AG08396 (cell line): ENCODE measurements around the gene IFNGR2.
"Not testable (repeated sequence)": the region's sequence is repeated elsewhere in the genome, so short reads cannot be mapped to it uniquely, and the experiment has no call there.

ENCODE experiments used
- DNase-seq: peaks from one replicate; pipeline ENCODE4 v3.0.0; 2012; ENCODE audit warnings: low spot score, mixed read lengths

IFNGR2 gene

GRCh38 chr21:33402001-33402979 lies 923 bp upstream of the IFNGR2 start:
- DNase-seq = peak; percentile 67

DNA sequence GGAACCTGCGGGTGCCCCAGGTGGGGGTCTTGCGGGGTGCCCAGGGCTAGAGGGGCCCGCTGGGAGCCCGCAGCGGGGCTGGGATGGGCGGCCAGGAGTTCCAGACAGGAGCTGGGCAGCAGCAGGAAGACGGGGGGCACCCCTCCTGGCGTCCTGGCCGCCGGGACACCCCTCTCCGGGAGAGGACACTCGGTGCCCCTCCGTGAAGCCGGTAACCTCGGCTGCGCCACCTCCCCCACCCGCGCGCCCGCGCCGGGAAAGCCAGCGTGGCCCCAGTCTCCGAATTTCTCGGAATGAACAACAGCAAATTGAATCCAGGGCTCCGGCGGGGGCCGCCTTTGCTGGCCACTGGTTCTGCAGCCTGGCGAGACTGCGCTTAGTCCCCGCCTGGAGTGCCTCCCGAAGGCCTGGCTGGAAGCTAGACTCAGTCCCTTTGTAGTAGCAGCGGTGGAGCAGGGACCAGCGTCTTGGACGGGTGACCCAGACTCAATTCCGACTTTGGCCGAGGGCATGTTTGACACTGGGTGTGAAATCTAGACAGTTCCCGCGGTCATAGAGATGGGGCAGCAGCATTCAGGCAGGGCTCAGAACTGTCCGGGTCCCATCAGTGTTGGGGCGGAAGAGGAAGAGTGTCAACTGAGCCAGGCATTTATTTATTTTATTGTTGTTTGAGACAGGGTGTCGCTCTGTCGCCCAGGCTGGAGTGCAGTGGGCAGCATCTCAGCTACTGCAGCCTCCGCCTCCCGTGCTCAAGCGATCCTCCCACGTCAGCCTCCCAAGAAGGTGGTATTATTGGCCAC lies 773 bp downstream of the IFNGR2 start:
- DNase-seq = peak; percentile 71

GRCh38 chr21:33406493-33406892 lies 3.3 kb downstream of the IFNGR2 start:
- DNase-seq = no peak

DNA sequence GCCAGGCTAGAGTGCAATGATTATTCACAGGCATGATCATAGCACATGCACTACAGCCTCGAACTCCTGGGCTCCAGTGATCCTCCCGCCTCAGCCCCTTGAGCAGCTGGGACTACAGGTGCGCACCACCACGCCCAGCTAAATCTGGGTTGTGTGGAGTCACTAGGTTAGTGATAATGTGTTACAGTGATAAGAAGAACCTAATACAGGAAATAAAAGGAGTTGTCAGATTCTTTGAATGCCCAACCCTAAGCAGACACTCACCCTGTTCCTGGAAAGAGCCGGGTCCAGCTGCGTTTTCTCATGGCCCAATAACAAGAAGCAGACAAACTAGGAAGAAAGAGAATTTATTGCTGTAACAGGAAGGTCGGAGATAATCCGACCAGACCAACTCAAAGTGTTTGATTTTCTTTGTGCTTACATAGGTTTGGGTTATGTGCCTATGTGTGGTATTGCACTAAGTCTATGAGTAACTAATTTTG lies 8.8 kb downstream of the IFNGR2 start:
- DNase-seq = no peak

- DNase-seq = not testable (repeated sequence)
Observed at GRCh38 chr21:33412439-33412831, 9.2 kb downstream of the IFNGR2 start.

GRCh38 chr21:33412832-33413519 lies 9.8 kb downstream of the IFNGR2 start:
- DNase-seq = no peak

- DNase-seq = no peak
Observed at GRCh38 chr21:33414068-33414467, 10.9 kb downstream of the IFNGR2 start.

DNA sequence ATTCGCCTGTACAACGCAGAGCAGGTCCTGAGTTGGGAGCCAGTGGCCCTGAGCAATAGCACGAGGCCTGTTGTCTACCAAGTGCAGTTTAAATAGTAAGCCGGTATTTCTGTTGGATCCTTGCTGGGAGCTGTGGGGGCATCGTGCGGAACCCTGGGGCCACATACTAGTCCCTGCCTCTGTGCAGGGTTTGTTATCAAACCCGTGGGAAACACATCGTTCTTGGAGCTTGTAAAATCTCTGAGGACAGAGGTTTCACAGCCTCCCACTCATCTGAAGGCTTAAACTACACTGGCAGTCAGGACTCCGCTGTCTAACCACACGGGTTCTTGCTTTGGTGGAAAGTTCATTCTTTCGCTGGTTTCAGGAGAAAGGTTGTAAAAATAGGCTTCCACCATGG lies 11.7 kb downstream of the IFNGR2 start:
- DNase-seq = no peak

DNA sequence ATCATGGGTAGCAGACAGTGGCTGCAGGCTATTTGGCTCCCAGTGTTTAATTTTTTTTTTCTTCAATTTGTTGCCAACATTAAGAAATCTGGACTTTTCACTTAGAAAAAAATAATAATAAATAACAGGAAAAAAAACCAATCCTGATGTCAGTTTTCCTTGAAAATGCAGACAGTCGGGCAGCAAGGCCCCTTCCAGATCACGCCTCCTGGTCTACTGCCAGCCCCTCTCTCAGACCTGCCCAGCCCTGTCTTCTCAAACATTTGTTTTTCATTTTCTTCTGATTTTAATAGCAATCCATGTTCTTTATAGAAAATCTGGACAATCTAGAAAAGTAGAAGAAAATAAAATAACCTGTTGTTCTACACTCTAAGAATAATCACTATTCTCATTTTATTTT lies 15.5 kb downstream of the IFNGR2 start:
- no peak for DNase-seq

- DNase-seq = peak; percentile 40
Observed at GRCh38 chr21:33419538-33420123, 16.4 kb downstream of the IFNGR2 start.

- no peak for DNase-seq
Observed at GRCh38 chr21:33421713-33422393, 18.6 kb downstream of the IFNGR2 start.

GRCh38 chr21:33424214-33424613 lies 21.0 kb downstream of the IFNGR2 start:
- no peak for DNase-seq

- no peak for DNase-seq
Observed at GRCh38 chr21:33425825-33426224, 22.6 kb downstream of the IFNGR2 start.

DNA sequence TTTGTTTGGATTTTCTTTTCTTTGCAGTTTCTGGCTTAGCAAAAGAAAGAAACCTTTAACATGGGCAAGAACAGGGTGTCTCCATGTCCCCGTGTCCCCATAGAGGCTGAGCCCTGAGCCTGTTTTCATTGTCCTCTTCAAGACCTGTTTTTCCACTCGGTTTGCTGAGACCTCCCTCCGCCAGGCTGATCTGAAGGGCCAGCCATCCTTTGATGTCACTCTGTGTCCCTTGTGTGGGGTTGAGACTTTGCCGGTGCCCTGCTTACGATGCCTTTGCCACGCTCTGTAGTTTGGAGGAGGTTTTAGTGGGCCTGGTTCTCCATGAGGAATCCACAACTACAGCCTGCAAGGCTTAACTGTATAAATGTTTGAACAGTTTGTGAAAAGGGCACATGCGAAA lies 23.8 kb downstream of the IFNGR2 start:
- DNase-seq = no peak

DNA sequence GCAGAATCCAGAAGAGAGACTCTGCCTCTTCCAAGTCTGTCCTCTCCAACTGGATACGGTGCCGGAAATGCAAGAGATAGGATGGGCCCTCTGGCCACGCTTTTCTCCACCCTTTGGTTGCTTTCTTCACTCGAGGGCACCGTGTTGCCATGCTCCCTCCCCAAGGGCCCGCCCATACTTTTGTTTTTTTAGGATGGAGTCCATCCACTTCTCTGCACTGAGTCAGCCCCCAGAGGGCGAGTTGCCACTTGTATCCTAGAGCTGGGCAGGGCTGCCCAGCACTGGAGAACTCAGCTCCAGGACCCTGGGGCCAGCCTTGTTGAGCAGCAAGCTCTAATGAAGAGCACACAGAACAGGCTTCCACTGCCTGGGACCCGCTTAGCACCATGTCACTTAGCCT lies 25.5 kb downstream of the IFNGR2 start:
- no peak for DNase-seq

DNA sequence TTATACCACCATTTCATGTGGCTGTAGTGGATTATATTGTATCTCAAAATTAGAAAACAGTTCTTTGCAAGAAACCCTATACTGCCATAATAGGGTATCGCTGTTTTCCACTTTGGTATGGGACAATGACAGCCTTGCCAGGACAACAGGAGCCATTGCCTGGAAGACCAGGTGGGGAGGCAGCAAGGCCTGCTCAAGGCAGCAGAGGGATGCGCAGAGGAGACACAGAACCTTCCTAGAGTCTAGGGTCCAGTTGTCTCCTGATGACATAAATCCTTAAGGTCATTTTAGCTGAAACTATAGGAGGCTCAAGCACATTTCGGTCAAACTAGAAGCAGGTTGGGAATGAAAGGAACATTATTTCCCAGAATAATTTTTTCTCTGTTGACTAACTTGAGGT lies 27.6 kb downstream of the IFNGR2 start:
- no peak for DNase-seq

DNA sequence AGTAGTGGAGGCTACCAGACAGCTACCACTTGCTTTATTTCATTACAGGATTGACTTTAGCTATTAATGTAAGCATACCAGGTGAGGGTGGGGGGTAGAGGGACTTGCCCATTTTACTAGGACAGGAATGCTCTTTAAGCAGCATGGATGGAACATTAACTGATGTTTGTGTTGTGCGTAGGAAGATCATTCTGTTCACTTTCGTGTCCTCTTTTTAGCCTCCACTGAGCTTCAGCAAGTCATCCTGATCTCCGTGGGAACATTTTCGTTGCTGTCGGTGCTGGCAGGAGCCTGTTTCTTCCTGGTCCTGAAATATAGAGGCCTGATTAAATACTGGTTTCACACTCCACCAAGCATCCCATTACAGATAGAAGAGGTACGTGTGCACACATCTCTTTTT lies 29.3 kb downstream of the IFNGR2 start:
- DNase-seq = no peak

- no peak for DNase-seq
Observed at GRCh38 chr21:33433001-33433400, 29.8 kb downstream of the IFNGR2 start.

- DNase-seq = no peak
Observed at GRCh38 chr21:33433425-33434114, 30.4 kb downstream of the IFNGR2 start.

DNA sequence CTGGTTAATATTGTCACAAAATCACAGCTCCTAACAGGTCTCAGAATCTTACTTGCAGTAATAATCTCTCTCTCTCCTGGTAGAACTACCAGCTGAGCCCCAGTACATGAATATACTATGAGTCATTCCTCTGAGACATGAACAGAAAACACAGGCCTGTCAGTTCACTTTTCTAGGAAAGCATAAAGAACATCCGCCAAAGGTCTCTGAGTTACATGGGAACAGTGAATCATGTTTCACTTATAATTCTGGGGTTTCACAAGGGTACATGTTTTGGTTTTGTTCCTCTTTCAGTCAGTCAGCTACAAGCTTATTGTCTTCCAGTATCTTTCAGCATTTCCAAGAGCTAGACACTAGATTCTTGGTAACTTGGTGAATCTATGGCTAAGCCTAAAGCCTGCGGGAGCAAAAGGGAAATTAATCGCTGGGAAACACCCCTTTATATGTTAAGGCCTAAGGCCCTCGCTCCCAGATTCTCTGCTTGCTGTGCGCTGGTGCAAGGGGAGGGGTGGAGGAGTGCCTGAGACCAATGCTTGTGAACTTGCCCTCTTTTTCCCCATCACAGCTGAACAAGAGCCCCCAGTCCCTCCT lies 31.7 kb downstream of the IFNGR2 start:
- peak; percentile 78 for DNase-seq
